GM18507 (cell line): ENCODE results near the gene PREX1.
"Not testable (repeated sequence)": the region's sequence is repeated elsewhere in the genome, so short reads cannot be mapped to it uniquely, and the experiment has no call there.

ENCODE experiments used
- DNase-seq: peaks from one replicate; pipeline ENCODE4 v3.0.0; 2011; ENCODE audit warnings: low read depth; ENCODE audit not compliant: insufficient read length; ENCODE audit errors: extremely low spot score
- FAIRE-seq: peaks from 2 replicates; lab custom pipeline; 2011; peaks lifted over from hg19 to GRCh38; lab: Jason Lieb, UNC

PREX1 gene

GRCh38 chr20:48784273-48784641, 43.5 kb downstream of the PREX1 start:
- DNase-seq (no peak), FAIRE-seq (no peak)

GRCh38 chr20:48783533-48784272, 44.1 kb downstream of the PREX1 start:
- no peak for DNase-seq
- FAIRE-seq: peak; percentile 71

GRCh38 chr20:48782901-48783308, 44.9 kb downstream of the PREX1 start:
- FAIRE-seq (peak; percentile 72), DNase-seq (no peak)

- FAIRE-seq: peak; percentile 39
Measured at GRCh38 chr20:48782053-48782452, 45.7 kb downstream of the PREX1 start.

GRCh38 chr20:48781634-48782033, 46.2 kb downstream of the PREX1 start:
- FAIRE-seq: peak; percentile 44
- no peak for DNase-seq

More at GRCh38 chr20:48782053-48782452, 45.7 kb downstream of the PREX1 start:
- DNase-seq: no peak

- no peak for FAIRE-seq
- no peak for DNase-seq
Measured at GRCh38 chr20:48779435-48779834, 48.4 kb downstream of the PREX1 start.

GRCh38 chr20:48777821-48778220, 50.0 kb downstream of the PREX1 start:
- DNase-seq (no peak), FAIRE-seq (no peak)

- FAIRE-seq (no peak), DNase-seq (no peak)
Measured at GRCh38 chr20:48777005-48777404, 50.8 kb downstream of the PREX1 start.

GRCh38 chr20:48776306-48776705, 51.5 kb downstream of the PREX1 start:
- no peak for FAIRE-seq
- DNase-seq: no peak

- FAIRE-seq, DNase-seq: not testable (repeated sequence)
Measured at GRCh38 chr20:48775545-48775944, 52.3 kb downstream of the PREX1 start.

- DNase-seq (no peak), FAIRE-seq (no peak)
Measured at GRCh38 chr20:48774696-48775095, 53.1 kb downstream of the PREX1 start.

GRCh38 chr20:48773837-48774418, 53.9 kb downstream of the PREX1 start:
- no peak for DNase-seq
- FAIRE-seq: no peak

GRCh38 chr20:48772183-48772976, 55.4 kb downstream of the PREX1 start:
- no peak for DNase-seq
- peak; percentile 9 for FAIRE-seq

GRCh38 chr20:48771542-48771941, 56.3 kb downstream of the PREX1 start:
- DNase-seq: no peak
- no peak for FAIRE-seq

- FAIRE-seq (no peak), DNase-seq (no peak)
Measured at GRCh38 chr20:48770700-48771442, 56.9 kb downstream of the PREX1 start.

- FAIRE-seq (peak; percentile 58), DNase-seq (no peak)
Measured at GRCh38 chr20:48769069-48769983, 58.5 kb downstream of the PREX1 start.

GRCh38 chr20:48766961-48767960, 60.5 kb downstream of the PREX1 start:
- DNase-seq: no peak
- no peak for FAIRE-seq

GRCh38 chr20:48766205-48766604, 61.6 kb downstream of the PREX1 start:
- FAIRE-seq: no peak

More at GRCh38 chr20:48766205-48766604, 61.6 kb downstream of the PREX1 start:
- no peak for DNase-seq
